MM.1S (cell line): ENCODE measurements around the gene LRTM2.

Experiments
- EZH2 ChIP-seq: fragments of 300-600 bp; sonication (generic); optimal IDR thresholded peaks from 2 replicates; pipeline ENCODE3; 2017; ENCODE audit warnings: low read depth, mild to moderate bottlenecking, antibody characterized with exemption, low read length, mixed read lengths
- EZH2phosphoT487 ChIP-seq: fragments of 300-600 bp; sonication (generic); IDR thresholded peaks from 2 replicates; pipeline ENCODE4 v1.6.1; 2018; ENCODE audit warnings: antibody characterized with exemption, low read length
- TF ChIP-seq, protein P1 (sequence below): fragments of 300-600 bp; sonication (generic); IDR thresholded peaks from 2 replicates; pipeline ENCODE4 v1.5.1; 2016; ENCODE audit warnings: antibody characterized with exemption, low read length, mixed read lengths

DNA sequence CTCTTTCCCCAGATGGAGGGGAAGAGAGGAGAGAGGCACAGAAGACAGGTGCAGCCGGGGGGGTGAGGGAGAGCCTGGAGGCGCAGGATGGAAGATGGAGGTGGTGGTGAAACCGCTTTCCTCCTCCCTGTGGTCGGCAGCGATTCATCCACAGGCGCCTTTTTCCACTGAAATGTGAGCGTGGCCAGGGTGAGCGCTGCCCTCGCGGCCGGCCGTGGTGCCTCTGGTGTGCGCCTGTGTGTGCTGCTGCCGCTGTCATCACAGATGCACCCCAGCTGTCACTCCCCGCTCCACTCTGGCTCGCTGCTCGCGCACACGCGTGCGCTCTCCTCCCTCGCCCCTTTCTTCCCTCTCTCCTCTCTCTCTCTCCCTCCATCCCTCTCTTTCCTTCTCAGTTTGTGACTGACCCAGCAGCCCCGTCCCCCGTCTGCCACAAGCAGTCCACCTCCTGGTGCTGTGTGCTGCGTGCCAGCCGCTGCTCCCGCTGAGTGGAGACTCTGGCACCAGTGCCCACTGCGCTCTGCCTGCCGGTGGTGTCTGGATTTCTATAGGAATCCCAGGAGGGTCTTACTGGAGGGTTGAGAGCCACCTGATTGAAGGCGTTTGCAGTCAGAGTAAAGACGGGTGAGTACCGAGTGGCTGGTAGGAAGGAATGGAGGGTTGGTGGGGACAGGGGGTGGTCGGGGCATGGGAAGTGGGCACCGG lies at the start of gene LRTM2:
- TF ChIP-seq, protein P1, sequence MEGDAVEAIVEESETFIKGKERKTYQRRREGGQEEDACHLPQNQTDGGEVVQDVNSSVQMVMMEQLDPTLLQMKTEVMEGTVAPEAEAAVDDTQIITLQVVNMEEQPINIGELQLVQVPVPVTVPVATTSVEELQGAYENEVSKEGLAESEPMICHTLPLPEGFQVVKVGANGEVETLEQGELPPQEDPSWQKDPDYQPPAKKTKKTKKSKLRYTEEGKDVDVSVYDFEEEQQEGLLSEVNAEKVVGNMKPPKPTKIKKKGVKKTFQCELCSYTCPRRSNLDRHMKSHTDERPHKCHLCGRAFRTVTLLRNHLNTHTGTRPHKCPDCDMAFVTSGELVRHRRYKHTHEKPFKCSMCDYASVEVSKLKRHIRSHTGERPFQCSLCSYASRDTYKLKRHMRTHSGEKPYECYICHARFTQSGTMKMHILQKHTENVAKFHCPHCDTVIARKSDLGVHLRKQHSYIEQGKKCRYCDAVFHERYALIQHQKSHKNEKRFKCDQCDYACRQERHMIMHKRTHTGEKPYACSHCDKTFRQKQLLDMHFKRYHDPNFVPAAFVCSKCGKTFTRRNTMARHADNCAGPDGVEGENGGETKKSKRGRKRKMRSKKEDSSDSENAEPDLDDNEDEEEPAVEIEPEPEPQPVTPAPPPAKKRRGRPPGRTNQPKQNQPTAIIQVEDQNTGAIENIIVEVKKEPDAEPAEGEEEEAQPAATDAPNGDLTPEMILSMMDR, result no peak
- TF ChIP-seq EZH2, result no peak
- TF ChIP-seq EZH2phosphoT487, result no peak
